HEK293 (cell line): ENCODE data around the gene OR6Q1.

Source experiments
- CTCF ChIP-seq: fragments of 450-650 bp; formaldehyde crosslinking; IDR thresholded peaks from 2 replicates; pipeline ENCODE4 v1.5.1; 2016; ENCODE audit warnings: missing biosample characterization, missing genetic modification characterization
- MZF1 ChIP-seq: fragments of 450-650 bp; formaldehyde crosslinking; IDR thresholded peaks from 2 replicates; pipeline ENCODE4 v1.5.1; 2017; ENCODE audit warnings: missing biosample characterization, missing genetic modification characterization, borderline replicate concordance
- PBX3 ChIP-seq: sonication (generic); formaldehyde crosslinking; IDR thresholded peaks from 2 replicates; pipeline ENCODE4 v1.8.1; 2022; ENCODE audit warnings: mild to moderate bottlenecking, moderate library complexity, missing genetic modification reagents
- ZBTB1 ChIP-seq: fragments of 450-650 bp; formaldehyde crosslinking; IDR thresholded peaks from 2 replicates; pipeline ENCODE4 v1.5.1; 2016; ENCODE audit warnings: missing biosample characterization, missing genetic modification characterization
- ZBTB8A ChIP-seq: fragments of 450-650 bp; formaldehyde crosslinking; IDR thresholded peaks from 2 replicates; pipeline ENCODE4 v1.5.1; 2016; ENCODE audit warnings: missing biosample characterization, missing genetic modification characterization
- ZFP37 ChIP-seq: fragments of 450-650 bp; formaldehyde crosslinking; IDR thresholded peaks from 2 replicates; pipeline ENCODE4 v1.5.1; 2016; ENCODE audit warnings: missing biosample characterization, missing genetic modification characterization
- ZNF837 ChIP-seq: fragments of 450-650 bp; formaldehyde crosslinking; IDR thresholded peaks from 2 replicates; pipeline ENCODE4 v1.5.1; 2016; ENCODE audit warnings: missing biosample characterization, missing genetic modification characterization

- TF ChIP-seq CTCF (tag by site-specific recombination) (no peak), ZBTB1 (tag by site-specific recombination) (no peak), ZBTB8A (tag by site-specific recombination) (no peak), MZF1 (no peak), ZNF837 (tag by site-specific recombination) (no peak), ZFP37 (tag by site-specific recombination) (no peak), PBX3 (CRISPR knock-in tag) (no peak)
Measured at GRCh38 chr11:58039589-58039988, 8.8 kb downstream of the OR6Q1 start.
